Erythroblast (primary cell): ENCODE results near the gene BAAT.

Experiments used
- GATA1 ChIP-seq: IDR thresholded peaks from 2 replicates; pipeline ENCODE4 v1.6.1; 2011; ENCODE audit warnings: low read depth, mild to moderate bottlenecking, control low read depth, low read length, moderate library complexity
- POLR2A ChIP-seq: IDR thresholded peaks from 2 replicates; pipeline ENCODE4 v1.6.1; 2011; ENCODE audit warnings: mild to moderate bottlenecking, low read length

DNA sequence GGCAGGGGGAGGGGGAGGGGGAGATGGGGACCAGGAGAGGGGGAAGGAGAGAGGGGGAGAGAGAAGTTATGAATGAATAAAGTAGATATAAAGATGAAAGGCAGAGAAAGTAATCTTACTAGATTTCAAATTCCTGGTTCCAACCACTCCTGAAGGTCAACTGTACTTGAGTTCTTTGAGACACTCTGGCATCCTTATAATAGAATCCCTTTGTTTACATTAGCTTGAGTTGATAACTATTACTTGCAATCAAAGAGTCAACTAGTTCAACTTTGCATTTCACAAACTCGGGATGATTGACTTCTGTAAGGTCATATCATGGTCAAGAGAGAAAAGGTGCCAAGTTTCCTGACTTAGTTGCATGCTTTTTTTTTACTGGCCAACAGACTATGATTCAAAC, 42.2 kb downstream of the BAAT start:
- TF ChIP-seq POLR2A (no peak), GATA1 (no peak)
